Thyroid gland (tissue), 4 donors: Measurements from ENCODE around the gene TMEM164. TPM values are rescaled to one million over a fixed set of nuclear protein-coding genes. Genes with fewer than 3 reads are reported as not detected.
A peak's percentile ranks its signal among the peaks of the same experiment; 100 is the strongest.

Experiments
- DNase-seq, 2 donors: peaks; one replicate each; pipeline ENCODE4 v3.0.0-alpha.2; 2019
- H3K27ac ChIP-seq, 3 donors: fragments of 200-600 bp; sonication (generic); 1 replicate in 2 of 3; 2 replicates in 1 of 3; pipeline ENCODE4 v1.5.1; 2016 to 2019; ENCODE audit warnings: mild to moderate bottlenecking in 1 of 3, moderate library complexity in 1 of 3
- H3K27me3 ChIP-seq: fragments of 200-600 bp; sonication (generic); one replicate; pipeline ENCODE4 v1.5.1; 2019
- H3K36me3 ChIP-seq, 2 donors: fragments of 200-600 bp; sonication (generic); one replicate each; pipeline ENCODE4 v1.5.1; 2016 to 2019
- H3K4me1 ChIP-seq, 2 donors: fragments of 200-600 bp; sonication (generic); one replicate each; pipeline ENCODE4 v1.5.1; 2017 to 2019
- H3K4me3 ChIP-seq, 3 donors: fragments of 200-600 bp; sonication (generic); replicated peaks in 1 of 3; 1 replicate in 2 of 3; 2 replicates in 1 of 3; pipeline ENCODE4 v1.5.1; 2016; ENCODE audit warnings: mild to moderate bottlenecking in 1 of 3
- H3K9me3 ChIP-seq: fragments of 200-600 bp; sonication (generic); one replicate; pipeline ENCODE4 v1.5.1; 2017
- POLR2A ChIP-seq, 2 donors: fragments of 450-650 bp; IDR thresholded peaks; one replicate each; pipeline ENCODE4 v1.6.1; 2017; ENCODE audit warnings: antibody characterized with exemption in 2 of 2, mild to moderate bottlenecking in 2 of 2, moderate library complexity in 1 of 2
- WGBS, 2 donors: methylation state at CpG; one replicate each; pipeline ENCODE4 v1.1.5; 2017; 5-methylcytosine and 5-hydroxymethylcytosine counted together
- intact Hi-C: fragments of 100-400 bp; cut with DNase I; formaldehyde crosslinking; loops from one replicate; pipeline ENCODE4 v1.15.1; 2023
- total RNA-seq, 4 donors: library from RNA; depleted of rRNA; stranded (reverse); fragments of >200 nt; gene quantifications; one replicate each; pipeline ENCODE4 v1.2.3, GENCODE V29; 2016
- TF ChIP-seq, protein P1 (sequence below), 6 experiments: fragments of 200-600 bp in 3 of 6; fragments of 450-650 bp in 3 of 6; sonication (generic) in 3 of 6; IDR thresholded peaks; one replicate each; pipeline ENCODE4 v1.5.1; 2016 to 2019; ENCODE audit warnings: antibody characterized with exemption in 6 of 6, mild to moderate bottlenecking in 2 of 6, inconsistent platforms in 1 of 6, moderate library complexity in 1 of 6

Gene TMEM164
- total RNA-seq, 4 donors from 2014 or later, result 28.8 to 40.0 (median 33.8) TPM

DNA sequence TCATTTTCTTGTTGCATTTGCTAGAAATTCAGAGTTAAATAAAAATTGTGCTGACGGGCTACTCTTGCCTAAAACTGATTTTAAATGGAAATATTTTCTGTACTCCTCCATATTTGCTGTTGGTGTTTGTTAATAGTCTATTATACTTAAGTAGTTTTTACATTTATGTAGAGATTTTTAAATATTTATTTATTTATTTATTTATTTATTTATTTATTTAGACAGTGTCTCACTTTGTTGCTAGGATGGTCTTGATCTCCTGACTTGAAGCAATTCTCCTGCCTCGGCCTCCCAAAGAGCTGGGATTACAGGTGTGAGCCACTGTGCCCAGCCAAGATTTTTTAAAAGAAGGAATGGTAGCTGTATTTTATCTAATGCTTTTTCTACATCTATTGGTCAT, 68.1 kb downstream of the TMEM164 start:
- H3K4me3 ChIP-seq, result no peak overlapping the region
- WGBS, 2 donors, result 96 to 99% methylated on average over 2 of the region's 2 CpGs
- no peaks in the 10 kb centered on the region for H3K36me3 ChIP-seq
- no peak overlapping the region for H3K27ac ChIP-seq
- H3K9me3 ChIP-seq, result no peaks in the 10 kb centered on the region
- no peak for TF ChIP-seq POLR2A (IDR thresholded peaks at IDR 0.05)
- TF ChIP-seq, protein P1, sequence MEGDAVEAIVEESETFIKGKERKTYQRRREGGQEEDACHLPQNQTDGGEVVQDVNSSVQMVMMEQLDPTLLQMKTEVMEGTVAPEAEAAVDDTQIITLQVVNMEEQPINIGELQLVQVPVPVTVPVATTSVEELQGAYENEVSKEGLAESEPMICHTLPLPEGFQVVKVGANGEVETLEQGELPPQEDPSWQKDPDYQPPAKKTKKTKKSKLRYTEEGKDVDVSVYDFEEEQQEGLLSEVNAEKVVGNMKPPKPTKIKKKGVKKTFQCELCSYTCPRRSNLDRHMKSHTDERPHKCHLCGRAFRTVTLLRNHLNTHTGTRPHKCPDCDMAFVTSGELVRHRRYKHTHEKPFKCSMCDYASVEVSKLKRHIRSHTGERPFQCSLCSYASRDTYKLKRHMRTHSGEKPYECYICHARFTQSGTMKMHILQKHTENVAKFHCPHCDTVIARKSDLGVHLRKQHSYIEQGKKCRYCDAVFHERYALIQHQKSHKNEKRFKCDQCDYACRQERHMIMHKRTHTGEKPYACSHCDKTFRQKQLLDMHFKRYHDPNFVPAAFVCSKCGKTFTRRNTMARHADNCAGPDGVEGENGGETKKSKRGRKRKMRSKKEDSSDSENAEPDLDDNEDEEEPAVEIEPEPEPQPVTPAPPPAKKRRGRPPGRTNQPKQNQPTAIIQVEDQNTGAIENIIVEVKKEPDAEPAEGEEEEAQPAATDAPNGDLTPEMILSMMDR (IDR thresholded peaks at IDR 0.05), result no peak
- no peak for DNase-seq
- H3K4me1 ChIP-seq, result no peaks in the 10 kb centered on the region
- H3K27me3 ChIP-seq, result no peaks in the 10 kb centered on the region
- intact Hi-C loops, result no loop called here

DNA sequence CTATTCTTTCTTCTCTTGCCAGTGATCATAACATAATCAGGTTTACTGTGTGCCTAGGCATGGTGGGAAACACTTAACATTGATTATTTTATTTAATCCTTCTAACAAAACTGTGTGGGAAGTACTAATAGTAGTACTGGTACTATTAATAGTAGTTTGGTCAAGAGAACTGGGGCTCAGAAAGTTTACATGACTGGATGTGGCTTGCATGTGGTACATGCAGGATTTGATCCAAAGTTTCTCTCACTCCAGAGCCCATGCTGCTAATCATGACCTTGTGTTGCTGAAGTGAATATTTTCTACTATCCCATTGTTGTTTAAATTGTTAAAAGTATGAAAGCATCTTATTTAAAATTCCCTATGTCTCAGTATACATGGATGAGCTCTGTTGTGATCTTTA, 78.4 kb downstream of the TMEM164 start:
- no peak for DNase-seq
- intact Hi-C loops, result no loop called here
- Histone ChIP-seq H3K27me3 (no peaks in the 10 kb centered on the region), H3K36me3 (no peaks in the 10 kb centered on the region), H3K27ac (peak overlapping the region in 1 of 3 donors; percentile 30), H3K9me3 (no peaks in the 10 kb centered on the region), H3K4me1 (peaks cover 0 to 7% of the 10 kb centered on the region in 2 donors), H3K4me3 (no peak overlapping the region)
- no peak for TF ChIP-seq POLR2A (IDR thresholded peaks at IDR 0.05)
- TF ChIP-seq, protein P1 (IDR thresholded peaks at IDR 0.05), result no peak

DNA sequence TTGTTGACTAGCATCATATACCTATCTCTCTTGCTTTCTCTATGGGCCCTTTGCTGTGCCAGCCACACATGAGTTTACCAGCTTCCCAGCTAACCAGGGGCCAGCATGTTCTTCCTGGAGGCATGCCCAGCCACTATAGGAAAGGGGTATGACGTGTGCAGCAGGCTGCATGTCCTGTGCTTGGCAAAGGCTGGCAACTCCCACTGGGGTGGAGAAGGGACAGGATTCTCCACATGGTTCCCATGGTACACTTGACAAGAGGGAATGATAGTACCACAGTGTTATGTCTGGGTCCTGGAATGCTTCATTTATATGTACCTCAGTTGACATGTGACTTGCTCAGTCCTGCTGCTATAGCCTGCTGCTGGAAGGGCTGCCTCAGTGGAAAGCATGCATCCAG, 78.8 kb downstream of the TMEM164 start:
- H3K4me1 ChIP-seq, result peaks cover 0 to 8% of the 10 kb centered on the region in 2 donors
- intact Hi-C loops, result no loop called here
- DNase-seq, result no peak
- 90% methylated on average over 1 of the region's 1 CpG; no CpG with 5 or more reads in 1 of the 2 donors for WGBS, 2 donors
- H3K9me3 ChIP-seq, result no peaks in the 10 kb centered on the region
- no peak overlapping the region for H3K4me3 ChIP-seq
- H3K36me3 ChIP-seq, result no peaks in the 10 kb centered on the region
- TF ChIP-seq, protein P1 (IDR thresholded peaks at IDR 0.05), result no peak
- no peak for TF ChIP-seq POLR2A (IDR thresholded peaks at IDR 0.05)
- H3K27ac ChIP-seq, result peak overlapping the region in 1 of 3 donors; percentile 30
- H3K27me3 ChIP-seq, result no peaks in the 10 kb centered on the region

DNA sequence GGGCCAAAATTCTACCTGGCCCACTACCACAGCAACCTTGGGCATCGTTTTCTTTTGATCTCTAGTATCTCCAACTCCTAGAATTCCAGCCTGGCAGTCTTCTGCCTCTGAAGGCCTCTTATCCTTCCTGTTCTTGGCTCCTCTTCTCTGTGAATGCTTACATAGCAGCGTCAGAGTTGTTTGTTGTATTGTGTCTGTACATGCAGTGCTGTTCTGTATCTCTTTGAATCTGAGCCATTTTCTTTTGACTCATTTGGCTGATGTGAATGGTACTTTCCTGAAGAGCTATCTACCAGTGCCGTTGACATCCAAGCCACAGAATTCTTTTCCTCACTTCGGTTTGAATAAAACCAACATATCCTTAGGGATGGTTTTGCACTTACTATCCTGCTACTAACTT, 79.2 kb downstream of the TMEM164 start:
- WGBS, 2 donors, result 10 to 36% methylated on average over 4 of the region's 4 CpGs
- Histone ChIP-seq H3K4me1 (peaks cover 0 to 13% of the 10 kb centered on the region in 2 donors), H3K4me3 (no peak overlapping the region), H3K36me3 (no peaks in the 10 kb centered on the region), H3K27ac (peak overlapping the region in 1 of 3 donors; percentile 30), H3K27me3 (no peaks in the 10 kb centered on the region), H3K9me3 (no peaks in the 10 kb centered on the region)
- intact Hi-C loops, result no loop called here
- TF ChIP-seq, protein P1 (IDR thresholded peaks at IDR 0.05), result no peak
- no peak for TF ChIP-seq POLR2A (IDR thresholded peaks at IDR 0.05)
- no peak for DNase-seq

DNA sequence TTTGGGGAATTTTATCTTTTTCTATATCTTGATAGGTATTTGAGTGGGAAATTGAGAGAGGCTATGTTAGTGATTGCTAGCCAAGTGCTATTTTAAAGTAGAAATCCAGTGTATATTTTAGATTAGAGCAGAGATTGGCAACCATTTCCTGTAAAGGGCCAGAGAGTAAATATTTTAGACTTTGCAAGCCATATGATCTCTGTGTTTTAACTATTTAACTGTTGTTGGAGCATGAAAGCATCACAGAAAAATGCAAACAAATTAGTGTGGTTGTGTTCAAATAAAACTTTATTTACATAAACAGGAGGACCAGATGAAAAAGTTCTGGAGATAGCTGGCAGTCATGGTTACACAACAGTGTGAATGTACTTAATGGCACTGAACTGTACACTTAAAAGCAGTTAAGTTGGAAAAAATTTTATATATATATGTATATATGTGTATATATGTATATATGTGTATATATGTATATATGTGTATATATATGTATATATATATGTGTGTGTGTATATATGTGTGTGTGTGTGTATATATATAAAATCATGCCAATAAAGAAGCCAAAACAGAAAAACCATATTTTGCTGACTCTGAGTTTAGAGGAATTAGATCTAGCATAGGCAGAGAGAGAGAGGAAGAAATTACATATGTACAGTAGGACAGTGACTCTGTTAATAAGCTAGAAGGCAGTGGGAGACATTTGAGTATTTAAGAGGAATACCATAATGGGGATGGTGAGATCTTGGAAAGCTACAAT, 83.4 kb downstream of the TMEM164 start:
- Histone ChIP-seq H3K36me3 (no peaks in the 10 kb centered on the region), H3K9me3 (no peaks in the 10 kb centered on the region), H3K4me1 (peaks cover 0 to 20% of the 10 kb centered on the region in 2 donors), H3K27ac (no peak overlapping the region), H3K4me3 (no peak overlapping the region), H3K27me3 (no peaks in the 10 kb centered on the region)
- TF ChIP-seq, protein P1 (IDR thresholded peaks at IDR 0.05), result no peak
- TF ChIP-seq POLR2A (IDR thresholded peaks at IDR 0.05), result no peak
- DNase-seq, result no peak
- intact Hi-C loops, result no loop called here
